ENCODE results near the gene PBX1. TPM values are rescaled to one million over a fixed set of nuclear protein-coding genes. Genes with fewer than 3 reads are reported as not detected.

Gene PBX1
- total RNA-seq, 4 donors from 2014 or later, result 15.2 to 48.6 (median 23.5) TPM

- intact Hi-C loops (cut with DNase I), result no loop called here
- H3K27ac ChIP-seq, result peak overlapping the region in 2 of 4 donors; percentile 7 to 32
- peaks cover 11 to 91% (median 24%) of the 10 kb centered on the region in 3 donors for H3K4me1 ChIP-seq
- WGBS, 2 donors, result 83 to 89% methylated on average over 3 of the region's 3 CpGs
- no peaks in the 10 kb centered on the region for H3K27me3 ChIP-seq
- no peak for TF ChIP-seq POLR2A (IDR thresholded peaks at IDR 0.05)
- no peak for TF ChIP-seq CTCF (IDR thresholded peaks at IDR 0.05)
- H3K9me3 ChIP-seq, result no peaks in the 10 kb centered on the region
- no peak overlapping the region for H3K4me3 ChIP-seq
- no peak for DNase-seq
- no peaks in the 10 kb centered on the region for H3K36me3 ChIP-seq
Measured at GRCh38 chr1:164605254-164606091, 46.5 kb downstream of the PBX1 start.

- intact Hi-C loops (cut with DNase I), result no loop called here
- no peaks in the 10 kb centered on the region for H3K36me3 ChIP-seq
- no peak overlapping the region for H3K27ac ChIP-seq
- peaks cover 12 to 91% (median 25%) of the 10 kb centered on the region in 3 donors for H3K4me1 ChIP-seq
- H3K9me3 ChIP-seq, result no peaks in the 10 kb centered on the region
- DNase-seq, result no peak
- TF ChIP-seq CTCF (IDR thresholded peaks at IDR 0.05), result no peak
- no peak for TF ChIP-seq POLR2A (IDR thresholded peaks at IDR 0.05)
- H3K27me3 ChIP-seq, result no peaks in the 10 kb centered on the region
- WGBS, 2 donors, result 64 to 89% methylated on average over 3 of the region's 3 CpGs
- no peak overlapping the region for H3K4me3 ChIP-seq
Measured at GRCh38 chr1:164607351-164607750, 48.4 kb downstream of the PBX1 start.

GRCh38 chr1:164608651-164609057 is 49.7 kb downstream of the PBX1 start:
- Histone ChIP-seq H3K27me3 (no peaks in the 10 kb centered on the region), H3K27ac (peak overlapping the region in 2 of 4 donors; percentile 12 to 85), H3K36me3 (no peaks in the 10 kb centered on the region), H3K4me3 (no peak overlapping the region), H3K9me3 (no peaks in the 10 kb centered on the region), H3K4me1 (peaks cover 20 to 91% (median 29%) of the 10 kb centered on the region in 3 donors)
- no peak for DNase-seq
- TF ChIP-seq CTCF (IDR thresholded peaks at IDR 0.05), result no peak
- TF ChIP-seq POLR2A (IDR thresholded peaks at IDR 0.05), result no peak
- intact Hi-C loops (cut with DNase I), result no loop called here

GRCh38 chr1:164609089-164609488 is 50.1 kb downstream of the PBX1 start:
- Histone ChIP-seq H3K4me3 (no peak overlapping the region), H3K4me1 (peaks cover 24 to 91% (median 32%) of the 10 kb centered on the region in 3 donors), H3K36me3 (no peaks in the 10 kb centered on the region), H3K9me3 (no peaks in the 10 kb centered on the region), H3K27ac (peak overlapping the region in 2 of 4 donors; percentile 12 to 85), H3K27me3 (no peaks in the 10 kb centered on the region)
- DNase-seq, result no peak
- TF ChIP-seq POLR2A (IDR thresholded peaks at IDR 0.05), result no peak
- no peak for TF ChIP-seq CTCF (IDR thresholded peaks at IDR 0.05)
- WGBS, 2 donors, result 47 to 52% methylated on average over 3 of the region's 3 CpGs
- intact Hi-C loops (cut with DNase I), result no loop called here

GRCh38 chr1:164610538-164611222 is 51.7 kb downstream of the PBX1 start:
- TF ChIP-seq POLR2A (IDR thresholded peaks at IDR 0.05), result no peak
- no peak for TF ChIP-seq CTCF (IDR thresholded peaks at IDR 0.05)
- Histone ChIP-seq H3K4me3 (no peak overlapping the region), H3K4me1 (peaks cover 31 to 93% (median 33%) of the 10 kb centered on the region in 3 donors), H3K27me3 (no peaks in the 10 kb centered on the region), H3K9me3 (no peaks in the 10 kb centered on the region), H3K36me3 (no peaks in the 10 kb centered on the region), H3K27ac (peak overlapping the region; percentile 59 to 85 (median 77))
- no peak for DNase-seq
- intact Hi-C loops (cut with DNase I), result loop anchor here (10.0 kb wide), 1 partner anchor 174 kb away; no protein-coding TSS in a partner anchor
- WGBS, 2 donors, result 80 to 93% methylated on average over 3 of the region's 3 CpGs

Measured in esophagus squamous epithelium (tissue), 5 donors.